HEK293 (cell line): Measurements from ENCODE around the gene DNAJB2.

ENCODE experiments used
- BCL11B ChIP-seq: fragments of 450-650 bp; formaldehyde crosslinking; IDR thresholded peaks from 2 replicates; pipeline ENCODE4 v1.5.1; 2016; ENCODE audit warnings: low read depth, missing biosample characterization, missing genetic modification characterization
- GFI1B ChIP-seq: fragments of 450-650 bp; formaldehyde crosslinking; IDR thresholded peaks from 2 replicates; pipeline ENCODE4 v1.5.1; 2016; ENCODE audit warnings: missing biosample characterization, missing genetic modification characterization
- GLIS2 ChIP-seq: fragments of 450-650 bp; formaldehyde crosslinking; IDR thresholded peaks from 2 replicates; pipeline ENCODE4 v1.5.1; 2016; ENCODE audit warnings: missing biosample characterization, missing genetic modification characterization
- PRDM1 ChIP-seq: fragments of 450-650 bp; formaldehyde crosslinking; IDR thresholded peaks from 2 replicates; pipeline ENCODE4; 2016; ENCODE audit warnings: missing biosample characterization, missing genetic modification characterization
- SCRT1 ChIP-seq: fragments of 450-650 bp; formaldehyde crosslinking; IDR thresholded peaks from 2 replicates; pipeline ENCODE4 v1.5.1; 2016; ENCODE audit warnings: missing biosample characterization, missing genetic modification characterization, borderline replicate concordance
- SETDB1 ChIP-seq: IDR thresholded peaks from one replicate; pipeline ENCODE4 v1.6.1; 2017; ENCODE audit warnings: mild to moderate bottlenecking, low read length, moderate library complexity, mixed read lengths; ENCODE audit not compliant: insufficient read length
- SP2 ChIP-seq: fragments of 450-650 bp; formaldehyde crosslinking; IDR thresholded peaks from 2 replicates; pipeline ENCODE4 v1.5.1; 2016; ENCODE audit warnings: missing biosample characterization, missing genetic modification characterization
- SP7 ChIP-seq: fragments of 450-650 bp; formaldehyde crosslinking; IDR thresholded peaks from 2 replicates; pipeline ENCODE4 v1.5.1; 2016; ENCODE audit warnings: missing biosample characterization, missing genetic modification characterization
- ZBTB17 ChIP-seq: fragments of 450-650 bp; formaldehyde crosslinking; IDR thresholded peaks from 2 replicates; pipeline ENCODE4 v1.5.1; 2016; ENCODE audit warnings: missing biosample characterization, missing genetic modification characterization
- ZBTB48 ChIP-seq: fragments of 450-650 bp; formaldehyde crosslinking; IDR thresholded peaks from 2 replicates; pipeline ENCODE4 v1.5.1; 2016; ENCODE audit warnings: missing biosample characterization, missing genetic modification characterization
- ZNF112 ChIP-seq: fragments of 450-650 bp; formaldehyde crosslinking; IDR thresholded peaks from 2 replicates; pipeline ENCODE4 v1.5.0; 2017; ENCODE audit warnings: missing biosample characterization, missing genetic modification characterization
- ZNF132 ChIP-seq: fragments of 450-650 bp; formaldehyde crosslinking; IDR thresholded peaks from 2 replicates; pipeline ENCODE4 v1.5.1; 2017; ENCODE audit warnings: missing biosample characterization, missing genetic modification characterization, borderline replicate concordance
- ZNF239 ChIP-seq: fragments of 450-650 bp; formaldehyde crosslinking; IDR thresholded peaks from 2 replicates; pipeline ENCODE4 v1.5.1; 2016; ENCODE audit warnings: missing biosample characterization, missing genetic modification characterization
- ZNF274 ChIP-seq, 2 experiments: fragments of 200-500 bp in 1 of 2; fragments of 450-650 bp in 1 of 2; sonication (Bioruptor generic) in 1 of 2; formaldehyde crosslinking in 1 of 2; IDR thresholded peaks; 2 replicates each; pipeline versions ENCODE4 v1.5.1 to v1.6.1; 2014 to 2016; ENCODE audit warnings: borderline replicate concordance in 1 of 2, inconsistent platforms in 1 of 2, low read length in 1 of 2, missing biosample characterization in 1 of 2, missing genetic modification characterization in 1 of 2
- ZNF354C ChIP-seq: fragments of 450-650 bp; formaldehyde crosslinking; IDR thresholded peaks from 2 replicates; pipeline ENCODE4 v1.5.1; 2016; ENCODE audit warnings: missing biosample characterization, missing genetic modification characterization, low read depth, borderline replicate concordance
- ZNF391 ChIP-seq: fragments of 450-650 bp; formaldehyde crosslinking; IDR thresholded peaks from 2 replicates; pipeline ENCODE4 v1.5.1; 2016; ENCODE audit warnings: low read depth, missing biosample characterization, missing genetic modification characterization, borderline replicate concordance
- ZNF416 ChIP-seq: fragments of 450-650 bp; formaldehyde crosslinking; IDR thresholded peaks from 2 replicates; pipeline ENCODE4 v1.5.1; 2016; ENCODE audit warnings: missing biosample characterization, missing genetic modification characterization
- ZNF426 ChIP-seq: fragments of 450-650 bp; formaldehyde crosslinking; IDR thresholded peaks from 2 replicates; pipeline ENCODE4 v1.5.1; 2017; ENCODE audit warnings: missing biosample characterization, missing genetic modification characterization, mild to moderate bottlenecking, inconsistent platforms, moderate library complexity
- ZNF473 ChIP-seq: fragments of 450-650 bp; formaldehyde crosslinking; IDR thresholded peaks from 2 replicates; pipeline ENCODE4 v1.5.1; 2017; ENCODE audit warnings: missing biosample characterization, missing genetic modification characterization
- ZNF530 ChIP-seq: fragments of 450-650 bp; formaldehyde crosslinking; IDR thresholded peaks from 2 replicates; pipeline ENCODE4 v1.5.1; 2016; ENCODE audit warnings: low read depth, missing biosample characterization, missing genetic modification characterization
- ZNF555 ChIP-seq: fragments of 450-650 bp; formaldehyde crosslinking; conservative IDR thresholded peaks from 2 replicates; pipeline ENCODE4 v1.5.1; 2017; ENCODE audit warnings: missing biosample characterization, mild to moderate bottlenecking, missing genetic modification characterization, inconsistent platforms
- ZNF561 ChIP-seq: fragments of 450-650 bp; IDR thresholded peaks from 2 replicates; pipeline ENCODE4 v1.5.1; 2018; ENCODE audit warnings: missing biosample characterization, missing genetic modification characterization, borderline replicate concordance
- ZNF571 ChIP-seq: fragments of 450-650 bp; formaldehyde crosslinking; IDR thresholded peaks from 2 replicates; pipeline ENCODE4 v1.5.0; 2017; ENCODE audit warnings: missing biosample characterization, missing genetic modification characterization
- ZNF585B ChIP-seq: fragments of 450-650 bp; formaldehyde crosslinking; IDR thresholded peaks from 2 replicates; pipeline ENCODE4 v1.5.1; 2016; ENCODE audit warnings: missing biosample characterization, missing genetic modification characterization
- ZNF624 ChIP-seq: fragments of 450-650 bp; formaldehyde crosslinking; IDR thresholded peaks from 2 replicates; pipeline ENCODE4 v1.5.1; 2017; ENCODE audit warnings: missing biosample characterization, missing genetic modification characterization
- ZNF837 ChIP-seq: fragments of 450-650 bp; formaldehyde crosslinking; IDR thresholded peaks from 2 replicates; pipeline ENCODE4 v1.5.1; 2016; ENCODE audit warnings: missing biosample characterization, missing genetic modification characterization
- ZSCAN16 ChIP-seq: fragments of 450-650 bp; formaldehyde crosslinking; IDR thresholded peaks from 2 replicates; pipeline ENCODE4 v1.5.1; 2016; ENCODE audit warnings: missing biosample characterization, missing genetic modification characterization
- ZSCAN5A ChIP-seq: fragments of 450-650 bp; formaldehyde crosslinking; IDR thresholded peaks from 2 replicates; pipeline ENCODE4 v1.5.1; 2016; ENCODE audit warnings: missing biosample characterization, missing genetic modification characterization
- TF ChIP-seq, protein P1 (sequence below): sonication (generic); formaldehyde crosslinking; IDR thresholded peaks from 2 replicates; pipeline ENCODE4 v1.8.1; 2022; ENCODE audit warnings: mild to moderate bottlenecking, moderate library complexity, missing genetic modification reagents
- TF ChIP-seq, protein P2 (sequence below): fragments of 450-650 bp; formaldehyde crosslinking; IDR thresholded peaks from 2 replicates; pipeline ENCODE4 v1.5.1; 2017; ENCODE audit warnings: missing biosample characterization, missing genetic modification characterization
- TF ChIP-seq, protein P3 (sequence below): fragments of 450-650 bp; formaldehyde crosslinking; IDR thresholded peaks from 2 replicates; pipeline ENCODE4 v1.5.1; 2016; ENCODE audit warnings: missing biosample characterization, missing genetic modification characterization
- TF ChIP-seq, protein P4 (sequence below): fragments of 450-650 bp; IDR thresholded peaks from 2 replicates; pipeline ENCODE4 v1.5.1; 2018; ENCODE audit warnings: missing biosample characterization, missing genetic modification characterization

Gene DNAJB2

GRCh38 chr2:219294356-219295351 lies 15.5 kb downstream of the DNAJB2 start (continued):
- TF ChIP-seq ZNF274 (IDR thresholded peaks at IDR 0.05; ENCODE audit: low read length) (no peak), ZNF274 (tag by site-specific recombination; IDR thresholded peaks at IDR 0.05; ENCODE audit: borderline replicate concordance) (no peak), ZNF571 (tag by site-specific recombination) (no peak), ZBTB48 (tag by site-specific recombination) (peak; percentile 62; the same call in 1 of the 2 replicates), ZSCAN5A (tag by site-specific recombination) (0 out of 2 replicates have a peak, but pooled peaks have one; percentile 38), SP7 (peak; percentile 38; the same call in 1 of the 2 replicates), ZNF354C (tag by site-specific recombination) (no peak), BCL11B (tag by site-specific recombination) (no peak), ZNF555 (tag by site-specific recombination) (no peak), ZNF132 (tag by site-specific recombination) (no peak), GFI1B (no peak), ZNF530 (tag by site-specific recombination) (no peak), ZNF473 (tag by site-specific recombination) (no peak), ZNF391 (tag by site-specific recombination) (no peak), SCRT1 (tag by site-specific recombination) (no peak), ZSCAN16 (tag by site-specific recombination) (no peak), ZNF837 (tag by site-specific recombination) (no peak), SETDB1 (peak; percentile 77), SP2 (peak; percentile 35), ZNF112 (tag by site-specific recombination) (no peak), ZNF624 (tag by site-specific recombination) (no peak), GLIS2 (tag by site-specific recombination) (peak; percentile 62; the same call in 1 of the 2 replicates), ZNF585B (tag by site-specific recombination) (no peak), ZNF239 (no peak), PRDM1 (peak; percentile 97), ZNF426 (tag by site-specific recombination) (no peak), ZBTB17 (tag by site-specific recombination) (peak; percentile 51; the same call in 1 of the 2 replicates), ZNF561 (tag by site-specific recombination) (peak; percentile 97; the same call in 1 of the 2 replicates), ZNF416 (tag by site-specific recombination) (no peak)
- TF ChIP-seq, protein P1, sequence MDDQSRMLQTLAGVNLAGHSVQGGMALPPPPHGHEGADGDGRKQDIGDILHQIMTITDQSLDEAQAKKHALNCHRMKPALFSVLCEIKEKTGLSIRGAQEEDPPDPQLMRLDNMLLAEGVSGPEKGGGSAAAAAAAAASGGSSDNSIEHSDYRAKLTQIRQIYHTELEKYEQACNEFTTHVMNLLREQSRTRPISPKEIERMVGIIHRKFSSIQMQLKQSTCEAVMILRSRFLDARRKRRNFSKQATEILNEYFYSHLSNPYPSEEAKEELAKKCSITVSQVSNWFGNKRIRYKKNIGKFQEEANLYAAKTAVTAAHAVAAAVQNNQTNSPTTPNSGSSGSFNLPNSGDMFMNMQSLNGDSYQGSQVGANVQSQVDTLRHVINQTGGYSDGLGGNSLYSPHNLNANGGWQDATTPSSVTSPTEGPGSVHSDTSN (CRISPR knock-in tag) = peak; percentile 62; the same call in 1 of the 2 replicates
- TF ChIP-seq, protein P2, sequence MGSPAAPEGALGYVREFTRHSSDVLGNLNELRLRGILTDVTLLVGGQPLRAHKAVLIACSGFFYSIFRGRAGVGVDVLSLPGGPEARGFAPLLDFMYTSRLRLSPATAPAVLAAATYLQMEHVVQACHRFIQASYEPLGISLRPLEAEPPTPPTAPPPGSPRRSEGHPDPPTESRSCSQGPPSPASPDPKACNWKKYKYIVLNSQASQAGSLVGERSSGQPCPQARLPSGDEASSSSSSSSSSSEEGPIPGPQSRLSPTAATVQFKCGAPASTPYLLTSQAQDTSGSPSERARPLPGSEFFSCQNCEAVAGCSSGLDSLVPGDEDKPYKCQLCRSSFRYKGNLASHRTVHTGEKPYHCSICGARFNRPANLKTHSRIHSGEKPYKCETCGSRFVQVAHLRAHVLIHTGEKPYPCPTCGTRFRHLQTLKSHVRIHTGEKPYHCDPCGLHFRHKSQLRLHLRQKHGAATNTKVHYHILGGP = no peak
- TF ChIP-seq, protein P3, sequence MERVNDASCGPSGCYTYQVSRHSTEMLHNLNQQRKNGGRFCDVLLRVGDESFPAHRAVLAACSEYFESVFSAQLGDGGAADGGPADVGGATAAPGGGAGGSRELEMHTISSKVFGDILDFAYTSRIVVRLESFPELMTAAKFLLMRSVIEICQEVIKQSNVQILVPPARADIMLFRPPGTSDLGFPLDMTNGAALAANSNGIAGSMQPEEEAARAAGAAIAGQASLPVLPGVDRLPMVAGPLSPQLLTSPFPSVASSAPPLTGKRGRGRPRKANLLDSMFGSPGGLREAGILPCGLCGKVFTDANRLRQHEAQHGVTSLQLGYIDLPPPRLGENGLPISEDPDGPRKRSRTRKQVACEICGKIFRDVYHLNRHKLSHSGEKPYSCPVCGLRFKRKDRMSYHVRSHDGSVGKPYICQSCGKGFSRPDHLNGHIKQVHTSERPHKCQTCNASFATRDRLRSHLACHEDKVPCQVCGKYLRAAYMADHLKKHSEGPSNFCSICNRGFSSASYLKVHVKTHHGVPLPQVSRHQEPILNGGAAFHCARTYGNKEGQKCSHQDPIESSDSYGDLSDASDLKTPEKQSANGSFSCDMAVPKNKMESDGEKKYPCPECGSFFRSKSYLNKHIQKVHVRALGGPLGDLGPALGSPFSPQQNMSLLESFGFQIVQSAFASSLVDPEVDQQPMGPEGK (tag by site-specific recombination) = peak; percentile 72
- TF ChIP-seq, protein P4, sequence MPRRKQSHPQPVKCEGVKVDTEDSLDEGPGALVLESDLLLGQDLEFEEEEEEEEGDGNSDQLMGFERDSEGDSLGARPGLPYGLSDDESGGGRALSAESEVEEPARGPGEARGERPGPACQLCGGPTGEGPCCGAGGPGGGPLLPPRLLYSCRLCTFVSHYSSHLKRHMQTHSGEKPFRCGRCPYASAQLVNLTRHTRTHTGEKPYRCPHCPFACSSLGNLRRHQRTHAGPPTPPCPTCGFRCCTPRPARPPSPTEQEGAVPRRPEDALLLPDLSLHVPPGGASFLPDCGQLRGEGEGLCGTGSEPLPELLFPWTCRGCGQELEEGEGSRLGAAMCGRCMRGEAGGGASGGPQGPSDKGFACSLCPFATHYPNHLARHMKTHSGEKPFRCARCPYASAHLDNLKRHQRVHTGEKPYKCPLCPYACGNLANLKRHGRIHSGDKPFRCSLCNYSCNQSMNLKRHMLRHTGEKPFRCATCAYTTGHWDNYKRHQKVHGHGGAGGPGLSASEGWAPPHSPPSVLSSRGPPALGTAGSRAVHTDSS = no peak
